Measurements from ENCODE around the gene KIAA0753.

Gene KIAA0753

GRCh38 chr17:6640536-6641246 is at the start of gene KIAA0753, which contains the start of gene TXNDC17:
Gene KIAA0753 (minus strand): TSS chr17:6640711. CDS start chr17:6635103, 5,608 bp downstream.
Gene TXNDC17 (plus strand): TSS chr17:6641060. CDS start chr17:6641083, 23 bp downstream.
- peak; percentile 94 for DNase-seq (ENCODE audit: low spot score)

DNA sequence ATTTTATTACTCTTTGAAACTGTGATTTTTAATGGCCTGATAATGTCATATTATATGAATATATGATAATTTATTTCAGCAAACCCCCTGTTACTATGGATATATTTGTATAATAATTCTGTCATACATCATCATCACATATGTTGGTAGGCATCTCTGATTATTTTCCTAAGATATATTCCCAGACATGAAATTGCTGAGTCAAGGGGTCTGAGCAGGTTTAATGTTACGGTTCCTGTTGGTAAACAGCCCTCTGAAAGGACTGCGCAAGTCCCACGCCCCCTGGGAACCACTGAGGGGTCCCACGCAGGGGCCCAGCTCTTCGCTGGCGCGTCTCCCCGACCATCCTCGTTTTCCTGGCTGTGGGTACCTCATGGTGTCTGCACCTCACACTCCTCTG is 48.4 kb upstream of the KIAA0753 start:
- no peak for DNase-seq (ENCODE audit: low spot score)

DNA sequence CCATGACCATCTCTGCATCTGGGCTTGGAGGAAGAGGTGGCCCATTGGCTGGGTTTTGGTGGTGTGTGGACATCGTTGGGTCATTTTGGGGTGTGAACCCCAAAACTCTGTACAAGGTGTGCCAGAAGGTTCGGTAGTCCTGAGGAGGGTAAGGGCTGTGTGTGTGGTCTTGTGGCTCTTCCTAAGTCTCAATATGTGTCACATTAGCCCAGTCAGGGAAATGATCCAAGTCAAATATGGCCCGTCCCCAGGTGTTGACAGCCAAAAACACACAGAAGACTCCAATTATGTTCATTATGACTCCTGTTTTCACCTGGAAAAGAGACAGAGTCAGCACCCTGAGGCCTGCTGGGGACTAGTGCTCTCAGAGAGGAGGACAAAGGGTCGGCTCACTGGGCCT is 45.5 kb upstream of the KIAA0753 start:
- no peak for DNase-seq (ENCODE audit: low spot score)

DNA sequence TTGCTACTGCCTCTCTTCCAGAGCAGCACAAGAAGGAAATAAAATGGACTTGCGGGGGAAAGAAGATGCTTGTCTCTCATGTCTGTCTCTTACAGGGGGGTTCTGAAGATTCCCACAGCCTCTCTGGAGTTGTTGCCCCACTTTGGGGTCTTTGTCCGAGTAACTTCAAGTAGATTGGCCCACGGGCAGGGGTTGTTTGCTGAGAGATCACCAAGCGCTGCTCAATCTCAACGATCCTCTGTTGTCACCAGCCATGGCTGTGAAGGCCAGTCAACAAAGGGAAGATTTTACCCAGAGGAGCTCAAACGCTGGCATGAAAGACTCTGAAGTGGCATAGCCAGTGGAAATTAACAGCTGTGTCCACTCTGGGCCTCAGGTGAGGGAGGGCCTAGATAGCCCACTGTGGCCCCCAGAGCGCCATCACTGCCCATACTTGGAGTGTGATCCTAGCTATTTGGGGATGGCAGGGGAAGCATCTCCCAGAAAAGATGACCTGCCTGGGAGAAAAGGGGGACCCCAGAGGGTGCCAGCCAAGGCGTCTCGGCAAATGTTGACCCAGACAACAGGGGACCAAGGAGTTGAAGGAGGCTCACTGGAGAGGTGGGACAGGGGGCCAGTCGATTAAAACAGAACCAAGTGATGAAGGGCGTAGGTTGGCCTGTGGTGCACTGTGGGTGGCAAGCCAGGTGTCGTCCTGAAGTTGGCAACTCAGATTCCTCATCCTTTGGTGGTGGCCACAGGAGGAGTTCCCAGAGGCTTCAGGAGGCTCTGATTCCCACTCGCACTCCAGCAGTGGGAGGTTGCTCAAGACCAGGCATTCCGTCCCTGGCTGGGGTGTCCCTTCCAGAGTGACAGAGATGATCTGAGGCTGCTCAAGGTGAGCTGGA is 44.6 kb upstream of the KIAA0753 start:
- no peak for DNase-seq (ENCODE audit: low spot score)

DNA sequence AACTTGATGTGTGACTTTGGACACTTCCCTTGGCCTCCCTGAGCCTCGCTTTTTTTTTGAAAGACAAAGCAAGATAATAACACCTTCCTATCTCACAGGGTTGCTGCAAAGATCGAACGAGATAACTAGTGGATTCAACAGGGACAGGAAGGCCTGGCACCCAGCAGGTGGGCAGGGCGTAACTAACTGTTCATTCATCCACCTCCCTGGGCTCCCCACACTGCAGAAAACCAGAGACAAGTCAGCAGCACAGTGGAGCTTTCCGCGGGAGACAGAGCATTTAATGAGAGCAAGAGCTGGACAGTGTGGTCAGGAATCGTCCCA is 43.9 kb upstream of the KIAA0753 start:
- no peak for DNase-seq (ENCODE audit: low spot score)

- DNase-seq (ENCODE audit: low spot score), result no peak
Measured at GRCh38 chr17:6683730-6684459, 43.4 kb upstream of the KIAA0753 start.

GRCh38 chr17:6683081-6683684 is 42.7 kb upstream of the KIAA0753 start:
- no peak for DNase-seq (ENCODE audit: low spot score)

GRCh38 chr17:6682339-6682738 is 41.8 kb upstream of the KIAA0753 start:
- no peak for DNase-seq (ENCODE audit: low spot score)

DNA sequence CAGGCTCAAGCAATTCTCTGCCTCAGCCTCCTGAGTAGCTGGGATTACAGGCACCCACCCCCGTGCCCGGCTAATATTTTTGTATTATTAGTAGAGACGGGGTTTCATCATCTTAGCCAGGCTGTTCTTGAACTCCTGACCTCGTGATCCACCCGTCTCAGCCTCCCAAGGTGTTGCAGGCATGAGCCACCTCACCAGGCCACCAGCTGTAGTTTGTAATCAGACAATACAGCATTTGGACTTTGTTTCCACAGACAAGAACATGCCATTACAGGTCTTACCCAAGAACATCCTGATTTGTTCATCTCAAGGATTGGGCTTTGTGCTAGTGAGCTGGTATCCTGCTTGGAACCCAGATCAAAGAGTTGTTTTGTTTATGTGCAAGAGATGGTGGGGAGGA is 41.2 kb upstream of the KIAA0753 start:
- DNase-seq (ENCODE audit: low spot score), result no peak

- no peak for DNase-seq (ENCODE audit: low spot score)
Measured at GRCh38 chr17:6681176-6681575, 40.7 kb upstream of the KIAA0753 start.

DNA sequence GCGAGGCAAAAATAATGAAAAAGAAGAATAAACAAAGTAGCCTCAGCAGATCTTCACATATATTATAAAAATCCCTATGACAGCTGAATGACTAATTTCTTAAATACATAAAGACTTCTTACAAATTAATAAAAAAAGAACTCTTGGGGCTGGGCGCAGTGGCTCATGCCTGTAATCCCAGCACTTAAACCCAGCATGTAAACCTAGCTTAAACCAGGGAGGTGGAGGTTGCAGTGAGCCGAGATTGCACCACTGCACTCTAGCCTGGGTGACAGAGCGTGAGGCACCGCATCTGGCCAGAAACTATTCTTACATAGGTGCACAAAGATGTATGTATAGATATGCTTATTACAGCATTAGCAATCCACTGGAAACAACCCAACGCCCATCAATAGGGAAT is 38.7 kb upstream of the KIAA0753 start:
- no peak for DNase-seq (ENCODE audit: low spot score)

DNA sequence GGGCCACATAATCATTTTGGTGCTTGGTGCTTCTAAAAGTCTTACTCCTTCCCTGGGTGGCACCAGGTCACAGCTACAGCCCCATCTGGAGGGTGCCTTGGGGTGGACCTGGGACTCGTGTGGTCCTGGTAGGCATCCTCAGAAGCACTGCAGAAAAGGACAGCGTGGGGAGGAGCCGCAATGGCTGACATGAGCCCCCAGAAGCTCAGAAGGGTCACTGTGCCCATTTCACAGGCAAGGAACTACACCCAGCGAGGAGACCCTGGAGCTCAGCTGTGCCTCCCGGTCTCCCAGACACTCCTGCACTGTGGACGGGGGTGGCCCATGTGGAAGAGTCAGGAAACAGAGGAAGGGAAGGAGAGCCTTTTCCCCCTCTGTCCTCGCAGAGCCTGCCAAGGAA is 37.4 kb upstream of the KIAA0753 start:
- no peak for DNase-seq (ENCODE audit: low spot score)

GRCh38 chr17:6677158-6677831 is 36.8 kb upstream of the KIAA0753 start:
- peak; percentile 24 for DNase-seq (ENCODE audit: low spot score)

DNA sequence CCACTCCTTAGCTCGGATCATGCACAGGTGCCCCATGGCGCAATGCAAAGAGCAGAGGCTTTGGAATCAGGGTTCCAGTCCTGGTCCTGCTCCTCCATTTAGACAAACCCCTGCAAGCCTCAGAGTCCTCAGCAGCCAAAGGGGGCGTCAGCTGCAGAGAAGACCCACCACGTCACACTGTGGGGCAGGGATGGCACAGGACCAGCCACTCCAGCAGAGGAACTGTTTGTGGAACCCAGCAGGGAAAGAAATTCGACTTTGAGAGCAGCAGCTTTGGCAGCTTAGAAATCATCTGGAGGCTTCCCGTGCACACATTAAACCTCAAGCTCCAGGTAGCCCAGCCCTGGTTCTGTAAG is 36.3 kb upstream of the KIAA0753 start:
- no peak for DNase-seq (ENCODE audit: low spot score)

GRCh38 chr17:6675201-6675825 is 34.8 kb upstream of the KIAA0753 start:
- DNase-seq (ENCODE audit: low spot score), result no peak

DNA sequence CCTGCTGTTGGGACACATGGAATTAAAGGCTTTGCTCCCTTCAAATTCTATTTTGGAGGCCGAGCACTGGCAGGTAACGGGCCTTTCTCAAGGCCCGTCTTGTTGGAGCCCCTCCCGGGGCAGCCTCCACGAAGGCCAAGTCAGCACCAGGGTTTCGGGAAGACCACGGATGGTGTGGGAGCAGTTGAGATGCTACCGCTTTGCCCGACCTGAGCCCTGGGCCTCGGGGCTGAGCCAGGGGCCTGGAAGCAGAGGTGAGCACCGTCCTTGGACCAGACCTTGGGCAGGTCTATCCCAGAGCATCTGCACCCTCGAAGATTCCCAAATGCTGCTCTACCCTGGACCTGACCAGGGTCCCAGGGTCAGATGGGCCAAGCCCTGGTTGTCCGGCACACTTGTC is 34.1 kb upstream of the KIAA0753 start:
- DNase-seq (ENCODE audit: low spot score), result no peak

GRCh38 chr17:6671431-6671830 is 30.9 kb upstream of the KIAA0753 start:
- no peak for DNase-seq (ENCODE audit: low spot score)

DNA sequence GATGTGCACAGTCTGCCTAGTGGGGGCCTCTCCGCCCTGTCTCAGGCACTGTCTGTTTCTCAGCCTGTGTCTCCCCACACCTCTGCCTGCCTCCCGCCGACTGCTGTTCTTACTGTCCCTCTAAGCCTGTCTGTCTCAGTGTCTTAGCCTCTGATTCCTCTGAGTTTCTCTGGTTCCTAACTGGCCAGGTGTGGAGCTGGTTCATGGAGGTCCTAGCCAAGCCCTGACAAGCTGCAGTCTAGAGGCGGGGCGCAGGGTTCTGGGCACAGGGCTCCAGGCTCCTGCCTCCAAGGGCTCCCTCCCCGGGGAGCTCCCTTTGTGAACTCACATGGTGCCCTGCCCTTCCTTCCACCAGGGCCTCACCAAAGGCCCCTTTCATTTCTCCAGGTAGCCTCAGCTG is 30.5 kb upstream of the KIAA0753 start:
- no peak for DNase-seq (ENCODE audit: low spot score)

DNA sequence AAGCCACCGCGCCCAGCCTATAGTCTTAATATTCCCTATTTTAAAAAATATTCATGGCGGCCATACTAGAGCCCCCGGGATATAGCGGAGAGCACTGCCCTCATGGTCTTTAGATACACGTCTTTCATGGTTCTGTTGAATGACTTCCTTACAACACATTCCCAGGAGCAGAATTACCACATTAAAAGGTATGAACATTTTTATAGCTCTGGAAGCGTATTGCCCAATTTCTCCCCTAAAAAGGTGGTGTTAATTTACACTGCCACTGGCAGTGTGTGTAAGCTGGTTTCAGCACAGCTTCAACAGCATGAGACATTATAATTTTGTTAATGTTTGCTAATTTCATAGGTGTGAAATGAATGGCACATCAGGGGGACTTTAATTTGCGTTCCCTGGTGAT is 30.1 kb upstream of the KIAA0753 start:
- no peak for DNase-seq (ENCODE audit: low spot score)

DNA sequence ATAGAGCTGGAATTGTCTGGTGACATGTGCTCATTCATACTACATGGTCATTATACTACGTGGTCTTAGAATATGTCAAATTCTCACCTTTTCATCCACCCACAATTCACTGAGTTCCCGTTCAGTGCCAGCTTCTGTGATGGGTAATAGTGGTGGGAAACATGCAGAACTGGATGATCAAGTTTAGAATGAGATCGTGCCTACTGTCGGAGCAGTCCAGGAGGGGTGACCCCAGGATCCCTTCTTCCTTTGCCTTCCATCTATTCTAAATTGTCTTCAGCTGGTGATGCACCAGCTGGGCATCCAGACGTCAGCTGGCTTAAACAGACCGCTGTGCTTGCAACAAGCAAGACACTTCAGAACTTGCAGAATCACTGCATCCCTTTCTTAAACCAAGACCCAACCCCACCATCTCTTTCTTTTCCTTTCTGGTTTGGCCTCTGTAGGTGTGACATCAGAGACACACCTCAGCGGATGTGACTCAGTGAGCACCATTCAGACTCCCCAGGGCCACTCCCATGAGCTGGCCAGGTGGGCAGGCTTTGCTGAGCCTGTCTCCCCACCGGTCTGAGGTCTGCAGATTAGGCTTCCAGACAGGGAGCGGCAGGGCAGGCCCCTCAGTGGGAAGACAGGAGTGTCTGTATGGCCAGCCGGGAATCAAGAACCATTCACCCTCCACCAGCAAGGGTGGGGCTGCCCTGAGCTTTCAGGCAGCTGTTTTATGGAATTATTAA is 29.1 kb upstream of the KIAA0753 start:
- peak; percentile 45 for DNase-seq (ENCODE audit: low spot score)

Measured in kidney tubule cell (primary cell).